Measurements from ENCODE around the gene STOML1. TPM values are rescaled to one million over a fixed set of nuclear protein-coding genes. Genes with fewer than 3 reads are reported as not detected.

STOML1 gene
- total and polyA plus RNA-seq, 10 of the 15 experiments (the other 5 are each of a cell fraction or from before 2014, with no cell fraction given) = 0.14 to 13.6 (median 8.3) TPM

- POLR2A ChIA-PET = no interaction called here
- SMC1A ChIA-PET (ENCODE audit: uncharacterized antibody, unreplicated experiment) = no interaction called here
- CTCF ChIA-PET = interaction anchor here (0.7 to 1.8 kb wide), 9 partner anchors 11 to 374 kb away, joined by 3 to 20 read pairs (median 4); partner anchors contain the start of gene PML
These were observed 41.6 kb downstream of the STOML1 start for GRCh38 chr15:73950479-73950830.

GRCh38 chr15:73949496-73949895 lies 42.6 kb downstream of the STOML1 start:
- no peak for TF ChIP-seq TCF12 (IDR thresholded peaks at IDR 0.05; ENCODE audit: low read depth, low read length)
- ChIA-PET CTCF (interaction anchor here (0.7 to 0.9 kb wide), 2 partner anchors 15 to 371 kb away, joined by 3 to 4 read pairs; no protein-coding TSS in a partner anchor), POLR2A (no interaction called here), SMC1A (ENCODE audit: uncharacterized antibody, unreplicated experiment) (no interaction called here), RAD21 (ENCODE audit: unreplicated experiment) (interaction anchor here (1.5 kb wide), 1 partner anchor 373 kb away, joined by 3 read pairs; no protein-coding TSS in a partner anchor)
- no peak overlapping the region for H2AFZ ChIP-seq (ENCODE audit: control insufficient read depth, low read depth, low read length)
- H3K27me3 ChIP-seq (replicated peaks in 1 of 2; ENCODE audit: control insufficient read depth in 2 of 2, insufficient read depth in 2 of 2, low read length in 1 of 2) = no peaks in the 10 kb centered on the region; a peak in 2 of 4 replicates
- FAIRE-seq = no peak
- BruUV-seq (replicated peaks) = no TSS peak
- no peak overlapping the region for H3K9ac ChIP-seq (ENCODE audit: control insufficient read depth, insufficient read depth, low read length)
- no peak overlapping the region for H3K4me2 ChIP-seq (ENCODE audit: control insufficient read depth, insufficient read depth)
- H3K4me3 ChIP-seq = no peak overlapping the region
- in situ Hi-C loops (cut with MboI) = no loop called here
- no peaks in the 10 kb centered on the region for H4K20me1 ChIP-seq (ENCODE audit: control insufficient read depth, insufficient read depth)
- no peaks in the 10 kb centered on the region for H3K9me3 ChIP-seq (replicated peaks; ENCODE audit: control insufficient read depth, insufficient read depth, low read length)
- WGBS (ENCODE audit: insufficient coverage, insufficient replicate concordance, low lambda C conversion rate, missing lambda C conversion rate) = 27% methylated on average over 10 of the region's 10 CpGs
- no peak overlapping the region for H3K27ac ChIP-seq (ENCODE audit: control insufficient read depth, insufficient read depth)
- no peaks in the 10 kb centered on the region for H3K36me3 ChIP-seq (ENCODE audit: control insufficient read depth in 2 of 2, insufficient read depth in 2 of 2, low read length in 1 of 2)
- ATAC-seq = no peak
- H3K4me1 ChIP-seq (ENCODE audit: control insufficient read depth, insufficient read depth, low read length) = no peaks in the 10 kb centered on the region
- intact Hi-C loops (cut with micrococcal nuclease; ENCODE audit: unreplicated experiment) = no loop called here
- no peaks in the 10 kb centered on the region for H3K79me2 ChIP-seq (ENCODE audit: control insufficient read depth, insufficient read depth, low read length)
- DNase-seq (ENCODE audit: low read depth, low spot score) = no peak

More at GRCh38 chr15:73950479-73950830, 41.6 kb downstream of the STOML1 start:
- Histone ChIP-seq H2AFZ (ENCODE audit: control insufficient read depth, low read depth, low read length) (no peak overlapping the region), H3K27ac (ENCODE audit: control insufficient read depth, insufficient read depth) (no peak overlapping the region), H3K4me1 (ENCODE audit: control insufficient read depth, insufficient read depth, low read length) (no peaks in the 10 kb centered on the region), H3K79me2 (ENCODE audit: control insufficient read depth, insufficient read depth, low read length) (no peaks in the 10 kb centered on the region), H3K4me2 (ENCODE audit: control insufficient read depth, insufficient read depth) (no peak overlapping the region), H3K4me3 (no peak overlapping the region), H4K20me1 (ENCODE audit: control insufficient read depth, insufficient read depth) (no peaks in the 10 kb centered on the region), H3K27me3 (replicated peaks in 1 of 2; ENCODE audit: control insufficient read depth in 2 of 2, insufficient read depth in 2 of 2, low read length in 1 of 2) (no peaks in the 10 kb centered on the region; a peak in 1 of 4 replicates), H3K36me3 (ENCODE audit: control insufficient read depth in 2 of 2, insufficient read depth in 2 of 2, low read length in 1 of 2) (no peaks in the 10 kb centered on the region), H3K9ac (ENCODE audit: control insufficient read depth, insufficient read depth, low read length) (no peak overlapping the region), H3K9me3 (replicated peaks; ENCODE audit: control insufficient read depth, insufficient read depth, low read length) (no peaks in the 10 kb centered on the region)
- intact Hi-C loops (cut with micrococcal nuclease; ENCODE audit: unreplicated experiment) (no loop called here), in situ Hi-C loops (cut with MboI) (no loop called here)
- BruUV-seq (replicated peaks) = no TSS peak
- FAIRE-seq (no peak), DNase-seq (ENCODE audit: low read depth, low spot score) (no peak), ATAC-seq (peak; percentile 10; the same call in 2 of the 3 replicates)
- RAD21 ChIA-PET (ENCODE audit: unreplicated experiment) = interaction anchor here (1.1 to 1.5 kb wide), 3 partner anchors 15 to 372 kb away, joined by 3 to 10 read pairs (median 8); no protein-coding TSS in a partner anchor
- peak; percentile 91 for TF ChIP-seq ZNF24 (IDR thresholded peaks at IDR 0.05)
- no peak for TF ChIP-seq TCF7 (IDR thresholded peaks at IDR 0.05; ENCODE audit: borderline replicate concordance)
